Measurements from ENCODE around the gene ATP8A2. TPM values are rescaled to one million over a fixed set of nuclear protein-coding genes. Genes with fewer than 3 reads are reported as not detected.

ATP8A2 gene
- total and polyA plus RNA-seq, 2 of the 4 experiments (the other 2 are of a cell fraction), result 0.02 to 0.18 TPM

DNA sequence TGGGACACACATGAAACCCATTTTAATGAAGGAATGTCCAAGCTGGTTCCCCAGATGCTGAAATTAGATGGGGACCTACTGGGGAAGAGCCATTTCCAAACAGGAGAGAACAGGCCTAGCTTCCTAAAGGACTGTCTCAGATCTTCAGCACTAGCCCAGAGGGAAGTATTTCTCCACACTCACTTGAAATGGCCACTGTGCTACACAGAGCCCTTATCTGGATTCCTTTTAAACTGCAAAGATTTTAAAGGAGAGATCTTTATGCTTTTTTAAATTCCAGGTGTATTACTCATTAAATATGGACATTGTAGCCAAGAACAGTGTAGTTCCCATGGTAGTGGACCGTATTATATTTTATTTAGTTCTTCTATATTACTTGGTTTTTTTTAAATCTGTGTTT is 424.7 kb downstream of the ATP8A2 start:
- no CpG with 5 or more reads among the region's 1 CpG for WGBS, 2 experiments (ENCODE audit: extremely low coverage in 2 of 2, insufficient read length in 1 of 2)
- H2AK9ac ChIP-seq (replicated peaks; ENCODE audit: low read depth, low read length, poor library complexity), result no peak overlapping the region
- H3K14ac ChIP-seq (replicated peaks; ENCODE audit: low read depth, low read length), result no peak overlapping the region
- H2AFZ ChIP-seq (replicated peaks; ENCODE audit: low read length, poor library complexity), result no peak overlapping the region
- TF ChIP-seq, protein P1, sequence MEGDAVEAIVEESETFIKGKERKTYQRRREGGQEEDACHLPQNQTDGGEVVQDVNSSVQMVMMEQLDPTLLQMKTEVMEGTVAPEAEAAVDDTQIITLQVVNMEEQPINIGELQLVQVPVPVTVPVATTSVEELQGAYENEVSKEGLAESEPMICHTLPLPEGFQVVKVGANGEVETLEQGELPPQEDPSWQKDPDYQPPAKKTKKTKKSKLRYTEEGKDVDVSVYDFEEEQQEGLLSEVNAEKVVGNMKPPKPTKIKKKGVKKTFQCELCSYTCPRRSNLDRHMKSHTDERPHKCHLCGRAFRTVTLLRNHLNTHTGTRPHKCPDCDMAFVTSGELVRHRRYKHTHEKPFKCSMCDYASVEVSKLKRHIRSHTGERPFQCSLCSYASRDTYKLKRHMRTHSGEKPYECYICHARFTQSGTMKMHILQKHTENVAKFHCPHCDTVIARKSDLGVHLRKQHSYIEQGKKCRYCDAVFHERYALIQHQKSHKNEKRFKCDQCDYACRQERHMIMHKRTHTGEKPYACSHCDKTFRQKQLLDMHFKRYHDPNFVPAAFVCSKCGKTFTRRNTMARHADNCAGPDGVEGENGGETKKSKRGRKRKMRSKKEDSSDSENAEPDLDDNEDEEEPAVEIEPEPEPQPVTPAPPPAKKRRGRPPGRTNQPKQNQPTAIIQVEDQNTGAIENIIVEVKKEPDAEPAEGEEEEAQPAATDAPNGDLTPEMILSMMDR (conservative IDR thresholded peaks at IDR 0.05; ENCODE audit: low read depth, low read length), result no peak
- TF ChIP-seq RCOR1 (IDR thresholded peaks at IDR 0.05; ENCODE audit: insufficient replicate concordance, low read length) (no peak), ELK1 (IDR thresholded peaks at IDR 0.05; ENCODE audit: borderline replicate concordance, low read depth, low read length) (no peak), POLR2A (IDR thresholded peaks at IDR 0.05; ENCODE audit: low read depth, low read length) (no peak), RAD21 (IDR thresholded peaks at IDR 0.05; ENCODE audit: low read length) (no peak), CHD1 (IDR thresholded peaks at IDR 0.05; ENCODE audit: low read depth, low read length) (no peak), RFX5 (IDR thresholded peaks at IDR 0.05; ENCODE audit: low read depth, low read length) (no peak), NFE2L2 (IDR thresholded peaks at IDR 0.05; ENCODE audit: low read depth, low read length) (no peak), CEBPB (IDR thresholded peaks at IDR 0.05; ENCODE audit: low read depth, low read length) (no peak), FOS (IDR thresholded peaks at IDR 0.05; ENCODE audit: low read depth, low read length) (no peak), MAZ (IDR thresholded peaks at IDR 0.05; ENCODE audit: borderline replicate concordance, low read depth, low read length) (no peak)
- H4K5ac ChIP-seq (ENCODE audit: low read depth, low read length), result no peak overlapping the region
- no peak overlapping the region for H3K4me2 ChIP-seq (ENCODE audit: low read depth, low read length)
- ChIA-PET POLR2A (ENCODE audit: unreplicated experiment) (no interaction called here), CTCF (no interaction called here)
- intact Hi-C loops (cut with micrococcal nuclease) (no loop called here), dilution Hi-C loops (cut with HindIII; ENCODE audit: low sequenced_read_pairs, unreplicated experiment) (no loop called here), in situ Hi-C loops (cut with MboI; ENCODE audit: low sequenced_read_pairs) (no loop called here)
- no TSS peak for BruUV-seq (replicated peaks)
- no peak overlapping the region for H2BK120ac ChIP-seq (ENCODE audit: low read depth, low read length)
- H4K91ac ChIP-seq (ENCODE audit: insufficient read depth, low read depth, low read length), result no peak overlapping the region
- ATAC-seq (ENCODE audit: low read depth), result no peak
- no peaks in the 10 kb centered on the region for H3K4me1 ChIP-seq (ENCODE audit: control insufficient read depth, insufficient read depth, low read length)
- no peak overlapping the region for H2BK5ac ChIP-seq (ENCODE audit: low read depth, low read length, poor library complexity, severe bottlenecking)
- no peaks in the 10 kb centered on the region for H3K9me3 ChIP-seq (ENCODE audit: control insufficient read depth, insufficient read depth, low read length)
- no peak overlapping the region for H3K23ac ChIP-seq (ENCODE audit: low read depth, low read length)
- no peaks in the 10 kb centered on the region for H3K36me3 ChIP-seq (ENCODE audit: control insufficient read depth, insufficient read depth, low read length)
- H2BK15ac ChIP-seq (ENCODE audit: low read depth, low read length), result no peak overlapping the region
- H2AK5ac ChIP-seq (ENCODE audit: low read depth, low read length), result no peak overlapping the region
- no peaks in the 10 kb centered on the region for H3K79me1 ChIP-seq (ENCODE audit: low read depth in 1 of 2, low read length in 2 of 2)
- no peaks in the 10 kb centered on the region for H3K9me1 ChIP-seq (ENCODE audit: insufficient read depth, low read length)
- H3K4ac ChIP-seq (ENCODE audit: low read depth, low read length), result no peak overlapping the region
- no peaks in the 10 kb centered on the region for H4K20me1 ChIP-seq (ENCODE audit: insufficient read depth, low read length)
- H3K4me3 ChIP-seq (ENCODE audit: insufficient read depth, low read depth, low read length), result no peak overlapping the region
- no peak overlapping the region for H2BK20ac ChIP-seq (ENCODE audit: low read depth, low read length)
- no peaks in the 10 kb centered on the region for H3K27me3 ChIP-seq (ENCODE audit: control insufficient read depth, insufficient read depth, low read length)
- H3K27ac ChIP-seq (ENCODE audit: insufficient read depth, low read length), result no peak overlapping the region
- H3K56ac ChIP-seq (ENCODE audit: extremely low read depth, insufficient read depth, low read length), result no peak overlapping the region
- H3K9ac ChIP-seq (ENCODE audit: low read depth, low read length), result no peak overlapping the region
- no peak overlapping the region for H3K18ac ChIP-seq (ENCODE audit: low read depth, low read length)
- no peak for DNase-seq
- no peak overlapping the region for H4K8ac ChIP-seq (ENCODE audit: low read depth in 2 of 2, low read length in 2 of 2)
